Measurements from ENCODE around the gene OVCA2. TPM values are rescaled to one million over a fixed set of nuclear protein-coding genes. Genes with fewer than 3 reads are reported as not detected.
A peak's percentile ranks its signal among the peaks of the same experiment; 100 is the strongest.

OVCA2 gene
- total and polyA plus RNA-seq, 8 donors, result 3.1 to 83.4 (median 31.9) TPM; not detected in 1

DNA sequence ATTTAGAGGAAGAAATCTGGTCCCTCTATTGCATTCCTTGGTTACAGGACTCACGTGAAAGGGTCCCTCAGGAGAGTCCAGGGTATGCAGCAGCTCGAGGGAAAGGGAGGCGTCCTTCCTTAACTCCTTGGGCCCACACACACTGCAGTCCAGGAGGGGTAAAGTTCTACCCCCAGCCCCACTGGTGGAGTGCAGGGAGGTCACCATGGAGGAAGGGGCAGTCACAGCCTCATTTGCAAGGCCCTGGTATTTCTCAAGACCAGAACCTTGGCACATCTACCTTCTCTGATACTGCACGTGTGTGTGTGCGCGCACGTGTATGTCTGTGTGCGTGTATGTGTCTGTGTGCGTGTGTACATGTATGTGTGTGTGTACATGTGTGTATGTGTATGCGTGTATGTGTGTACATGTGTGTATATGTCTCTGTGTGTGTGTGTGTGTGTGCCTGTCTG lies 24.2 kb downstream of the OVCA2 start:
- Histone ChIP-seq H3K27me3 (peaks cover 0 to 3% (median 0%) of the 10 kb centered on the region in 3 donors), H3K9me3 (no peaks in the 10 kb centered on the region), H3K36me3 (peaks cover 10 to 85% (median 77%) of the 10 kb centered on the region in 4 donors), H3K4me3 (no peak overlapping the region), H3K27ac (peak overlapping the region; percentile 64 to 94 (median 90)), H3K4me1 (peaks cover 15 to 87% (median 60%) of the 10 kb centered on the region in 4 donors)
- TF ChIP-seq POLR2A (IDR thresholded peaks at IDR 0.05), result no peak
- TF ChIP-seq, protein P1, sequence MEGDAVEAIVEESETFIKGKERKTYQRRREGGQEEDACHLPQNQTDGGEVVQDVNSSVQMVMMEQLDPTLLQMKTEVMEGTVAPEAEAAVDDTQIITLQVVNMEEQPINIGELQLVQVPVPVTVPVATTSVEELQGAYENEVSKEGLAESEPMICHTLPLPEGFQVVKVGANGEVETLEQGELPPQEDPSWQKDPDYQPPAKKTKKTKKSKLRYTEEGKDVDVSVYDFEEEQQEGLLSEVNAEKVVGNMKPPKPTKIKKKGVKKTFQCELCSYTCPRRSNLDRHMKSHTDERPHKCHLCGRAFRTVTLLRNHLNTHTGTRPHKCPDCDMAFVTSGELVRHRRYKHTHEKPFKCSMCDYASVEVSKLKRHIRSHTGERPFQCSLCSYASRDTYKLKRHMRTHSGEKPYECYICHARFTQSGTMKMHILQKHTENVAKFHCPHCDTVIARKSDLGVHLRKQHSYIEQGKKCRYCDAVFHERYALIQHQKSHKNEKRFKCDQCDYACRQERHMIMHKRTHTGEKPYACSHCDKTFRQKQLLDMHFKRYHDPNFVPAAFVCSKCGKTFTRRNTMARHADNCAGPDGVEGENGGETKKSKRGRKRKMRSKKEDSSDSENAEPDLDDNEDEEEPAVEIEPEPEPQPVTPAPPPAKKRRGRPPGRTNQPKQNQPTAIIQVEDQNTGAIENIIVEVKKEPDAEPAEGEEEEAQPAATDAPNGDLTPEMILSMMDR (IDR thresholded peaks at IDR 0.05), result no peak
- no peak for TF ChIP-seq EP300 (IDR thresholded peaks at IDR 0.05)
- no peak for TF ChIP-seq POLR2AphosphoS5 (IDR thresholded peaks at IDR 0.05)
- intact Hi-C loops (cut with DNase I; ENCODE audit: low total_unique reads), result no loop called here
- peak in 1 of 2 donors; percentile 29 for DNase-seq
- WGBS, 5 donors, result 83 to 91% (median 87%) methylated on average over 10 of the region's 10 CpGs

DNA sequence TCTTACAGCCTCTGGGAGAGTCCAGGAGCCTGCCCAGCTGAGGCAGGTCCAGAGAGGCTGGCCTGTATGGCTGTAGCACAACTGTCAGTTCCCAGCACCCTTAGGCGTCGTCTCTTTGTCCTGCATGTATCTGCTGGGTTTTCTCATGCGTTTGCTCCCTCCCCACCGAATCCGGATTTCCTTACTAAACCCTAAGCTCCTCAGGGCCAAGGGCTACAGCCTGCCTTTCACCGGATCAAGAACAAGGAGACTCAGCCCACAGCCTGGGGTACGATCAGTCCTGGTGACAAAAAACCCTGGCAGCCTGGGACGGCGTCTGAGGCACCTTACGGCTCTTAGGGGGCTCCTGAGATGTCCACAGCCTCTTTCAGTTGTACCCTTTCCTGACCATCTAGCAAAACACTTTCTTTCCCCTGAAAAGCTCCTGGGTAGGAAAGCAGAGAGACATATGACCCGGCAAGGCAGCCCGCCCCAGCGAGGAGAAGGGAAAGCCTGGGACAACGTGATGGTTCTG lies 25.3 kb downstream of the OVCA2 start:
- intact Hi-C loops (cut with DNase I; ENCODE audit: low total_unique reads), result no loop called here
- peak in 1 of 2 donors; percentile 23 for DNase-seq
- no peaks in the 10 kb centered on the region for H3K27me3 ChIP-seq
- peak overlapping the region; percentile 64 to 94 (median 90) for H3K27ac ChIP-seq
- H3K4me3 ChIP-seq, result no peak overlapping the region
- TF ChIP-seq EP300 (IDR thresholded peaks at IDR 0.05) (no peak), POLR2AphosphoS5 (IDR thresholded peaks at IDR 0.05) (no peak), POLR2A (IDR thresholded peaks at IDR 0.05) (no peak)
- TF ChIP-seq, protein P1 (IDR thresholded peaks at IDR 0.05), result no peak
- no peaks in the 10 kb centered on the region for H3K9me3 ChIP-seq
- peaks cover 10 to 87% (median 76%) of the 10 kb centered on the region in 4 donors for H3K36me3 ChIP-seq
- WGBS, 5 donors, result 68 to 75% (median 72%) methylated on average over 14 of the region's 14 CpGs
- H3K4me1 ChIP-seq, result peaks cover 9 to 82% (median 65%) of the 10 kb centered on the region in 4 donors

DNA sequence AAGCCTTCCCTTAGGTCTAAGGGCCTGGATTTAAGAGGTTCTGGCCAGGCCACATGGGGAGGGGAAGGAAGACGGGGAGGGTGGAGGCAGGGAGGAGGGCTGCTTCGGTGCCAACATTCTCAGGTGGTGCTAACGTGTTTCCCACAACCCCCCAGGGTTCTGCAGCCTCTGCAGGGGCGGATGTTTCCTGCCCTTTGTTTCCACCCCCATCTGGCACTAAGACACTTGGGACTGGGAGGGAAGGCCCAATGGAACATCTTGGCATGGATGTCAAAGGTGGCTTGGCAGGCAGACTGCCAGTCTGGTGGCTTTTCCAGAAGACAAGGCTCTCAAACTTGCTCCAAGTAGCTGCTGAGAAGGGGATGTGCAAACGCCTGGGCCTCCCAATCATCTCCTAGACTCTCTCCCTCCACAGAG lies 25.8 kb downstream of the OVCA2 start:
- Histone ChIP-seq H3K4me1 (peaks cover 9 to 77% (median 64%) of the 10 kb centered on the region in 4 donors), H3K9me3 (no peaks in the 10 kb centered on the region), H3K4me3 (no peak overlapping the region), H3K36me3 (peaks cover 10 to 84% (median 77%) of the 10 kb centered on the region in 4 donors), H3K27me3 (no peaks in the 10 kb centered on the region), H3K27ac (peak overlapping the region; percentile 64 to 94 (median 90))
- TF ChIP-seq POLR2AphosphoS5 (IDR thresholded peaks at IDR 0.05) (no peak), EP300 (IDR thresholded peaks at IDR 0.05) (no peak), POLR2A (IDR thresholded peaks at IDR 0.05) (no peak)
- TF ChIP-seq, protein P1 (IDR thresholded peaks at IDR 0.05), result no peak
- 29 to 63% (median 58%) methylated on average over 5 of the region's 5 CpGs for WGBS, 5 donors
- DNase-seq, result peak in 1 of 2 donors; percentile 48
- intact Hi-C loops (cut with DNase I; ENCODE audit: low total_unique reads), result no loop called here

DNA sequence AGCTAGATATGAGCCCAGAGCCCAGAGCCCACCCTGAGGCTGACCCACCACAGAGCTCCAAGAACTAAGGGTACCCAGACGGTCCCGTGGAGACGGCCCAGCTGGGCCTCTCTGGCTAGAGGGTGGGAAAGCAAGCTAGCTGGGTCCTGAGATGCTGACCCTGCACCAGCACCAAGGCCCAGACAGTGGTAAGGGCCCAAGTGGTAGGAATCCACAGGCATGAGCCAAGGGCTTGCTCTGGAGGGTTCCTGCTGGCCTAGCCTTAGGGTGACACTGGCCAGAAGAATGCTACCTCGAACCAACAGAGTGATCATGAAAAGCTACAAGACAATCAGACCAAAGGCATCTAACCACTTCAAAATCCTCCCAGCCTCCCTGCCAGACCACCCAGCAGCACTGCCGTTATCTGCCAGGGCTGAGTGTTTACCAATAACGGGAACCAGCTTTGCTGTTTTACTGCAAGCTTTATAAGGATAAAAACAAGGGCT lies 26.3 kb downstream of the OVCA2 start:
- Histone ChIP-seq H3K36me3 (peaks cover 8 to 80% (median 73%) of the 10 kb centered on the region in 4 donors), H3K4me3 (no peak overlapping the region), H3K27me3 (no peaks in the 10 kb centered on the region), H3K9me3 (no peaks in the 10 kb centered on the region), H3K27ac (peak overlapping the region; percentile 64 to 94 (median 90)), H3K4me1 (peaks cover 9 to 73% (median 60%) of the 10 kb centered on the region in 4 donors)
- intact Hi-C loops (cut with DNase I; ENCODE audit: low total_unique reads), result no loop called here
- TF ChIP-seq POLR2AphosphoS5 (IDR thresholded peaks at IDR 0.05) (no peak), EP300 (IDR thresholded peaks at IDR 0.05) (no peak), POLR2A (IDR thresholded peaks at IDR 0.05) (no peak)
- TF ChIP-seq, protein P1 (IDR thresholded peaks at IDR 0.05), result no peak
- WGBS, 5 donors, result 56 to 71% (median 64%) methylated on average over 6 of the region's 6 CpGs
- DNase-seq, result peak in 1 of 2 donors; percentile 64

All from stomach (tissue), 9 donors.